Activated CD4-positive, alpha-beta T cell treated with anti-CD3 and anti-CD28 coated beads, Interleukin-10, Interleukin-2, amounts not matched to agents 100 ng/mL and 50 ng/mL, durations not matched to agents 16 hours and 8 hours (primary cell): ENCODE results near the gene BASP1.
"Not testable (repeated sequence)": the region's sequence is repeated elsewhere in the genome, so short reads cannot be mapped to it uniquely, and the experiment has no call there.

Experiments
- DNase-seq: peaks from one replicate; pipeline ENCODE4 v3.0.0-alpha.2; 2020

The BASP1 gene

GRCh38 chr5:17294639-17295311 is 77.3 kb downstream of the BASP1 start:
- DNase-seq, result no peak

GRCh38 chr5:17295671-17296070 is 78.2 kb downstream of the BASP1 start:
- no peak for DNase-seq

- DNase-seq, result no peak
These were observed 84.7 kb downstream of the BASP1 start for GRCh38 chr5:17302106-17302505.

- DNase-seq, result no peak
These were observed 85.2 kb downstream of the BASP1 start for GRCh38 chr5:17302604-17303003.

- DNase-seq, result no peak
These were observed 86.9 kb downstream of the BASP1 start for GRCh38 chr5:17304282-17304681.

- no peak for DNase-seq
These were observed 87.6 kb downstream of the BASP1 start for GRCh38 chr5:17305017-17305416.

- no peak for DNase-seq
These were observed 88.7 kb downstream of the BASP1 start for GRCh38 chr5:17305964-17306725.

GRCh38 chr5:17306726-17307091 is 89.3 kb downstream of the BASP1 start:
- no peak for DNase-seq

GRCh38 chr5:17307440-17307839 is 90.0 kb downstream of the BASP1 start:
- DNase-seq, result not testable (repeated sequence)

- no peak for DNase-seq
These were observed 91.1 kb downstream of the BASP1 start for GRCh38 chr5:17308326-17309065.

GRCh38 chr5:17309462-17309861 is 92.0 kb downstream of the BASP1 start:
- no peak for DNase-seq

- not testable (repeated sequence) for DNase-seq
These were observed 93.1 kb downstream of the BASP1 start for GRCh38 chr5:17310502-17310901.

- not testable (repeated sequence) for DNase-seq
These were observed 94.4 kb downstream of the BASP1 start for GRCh38 chr5:17311811-17312210.

- DNase-seq, result no peak
These were observed 94.9 kb downstream of the BASP1 start for GRCh38 chr5:17312358-17312757.

GRCh38 chr5:17314907-17315471 is 97.6 kb downstream of the BASP1 start:
- DNase-seq, result no peak

GRCh38 chr5:17315710-17316221 is 98.3 kb downstream of the BASP1 start:
- no peak for DNase-seq

GRCh38 chr5:17316970-17317459 is 99.6 kb downstream of the BASP1 start:
- DNase-seq, result no peak

GRCh38 chr5:17317473-17317872 is 100.0 kb downstream of the BASP1 start:
- no peak for DNase-seq

- not testable (repeated sequence) for DNase-seq
These were observed 101.7 kb downstream of the BASP1 start for GRCh38 chr5:17319095-17319494.

- no peak for DNase-seq
These were observed 108.6 kb downstream of the BASP1 start for GRCh38 chr5:17325770-17326599.
